Endothelial cell of umbilical vein (primary cell): ENCODE measurements around the gene P2RX1.

Experiments used
- EZH2 ChIP-seq: IDR thresholded peaks from 2 replicates; pipeline ENCODE4 v1.6.1; 2012; ENCODE audit warnings: borderline replicate concordance, low read depth, mild to moderate bottlenecking, moderate library complexity, low read length, inconsistent platforms; ENCODE audit not compliant: severe bottlenecking
- JUN ChIP-seq: IDR thresholded peaks from 2 replicates; pipeline ENCODE4 v1.6.1; 2011; ENCODE audit warnings: borderline replicate concordance, low read depth; ENCODE audit not compliant: insufficient read length, insufficient read depth
- POLR2A ChIP-seq: IDR thresholded peaks from 2 replicates; pipeline ENCODE4 v1.6.1; 2012; ENCODE audit warnings: low read depth, mild to moderate bottlenecking, control low read depth, low read length
- POLR2AphosphoS5 ChIP-seq: IDR thresholded peaks from 2 replicates; pipeline ENCODE4 v1.6.1; 2012; ENCODE audit warnings: low read depth, mild to moderate bottlenecking, control low read depth, low read length, moderate library complexity; ENCODE audit not compliant: insufficient read depth
- TF ChIP-seq, protein P1 (sequence below), 2 donors: IDR thresholded peaks; 1 replicate in 1 of 2; 2 replicates in 1 of 2; pipeline ENCODE4 v1.5.1; 2011; ENCODE audit warnings: low read length in 2 of 2, mild to moderate bottlenecking in 2 of 2, moderate library complexity in 2 of 2, control low read depth in 1 of 2, inconsistent platforms in 1 of 2, low read depth in 1 of 2; ENCODE audit not compliant: insufficient read depth in 1 of 2; ENCODE audit errors: extremely low read depth in 1 of 2

DNA sequence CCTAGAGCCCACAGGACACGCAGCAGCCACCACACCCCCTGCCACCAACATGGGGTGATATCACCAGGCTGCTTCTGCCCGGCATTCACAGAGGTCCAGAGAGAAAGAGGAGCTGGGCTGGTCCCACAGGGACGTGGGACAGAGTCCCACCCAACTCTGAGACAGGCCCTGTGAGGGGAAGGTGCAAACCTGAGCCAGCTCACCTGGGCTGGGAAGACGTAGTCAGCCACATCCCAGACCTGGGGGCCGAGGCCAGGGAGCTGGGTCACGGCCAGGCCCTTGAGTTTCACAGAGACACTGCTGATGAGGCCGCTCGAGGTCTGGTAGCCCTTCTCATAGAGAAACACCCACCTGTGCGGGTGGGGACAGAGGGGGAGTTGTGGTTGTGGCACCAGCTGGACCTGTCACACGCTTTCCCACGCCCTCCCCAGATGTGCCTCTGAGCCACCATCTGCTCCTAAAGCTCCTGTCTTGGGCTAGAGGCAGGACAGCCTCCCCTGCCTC, 11.2 kb downstream of the P2RX1 start:
- TF ChIP-seq, protein P1, sequence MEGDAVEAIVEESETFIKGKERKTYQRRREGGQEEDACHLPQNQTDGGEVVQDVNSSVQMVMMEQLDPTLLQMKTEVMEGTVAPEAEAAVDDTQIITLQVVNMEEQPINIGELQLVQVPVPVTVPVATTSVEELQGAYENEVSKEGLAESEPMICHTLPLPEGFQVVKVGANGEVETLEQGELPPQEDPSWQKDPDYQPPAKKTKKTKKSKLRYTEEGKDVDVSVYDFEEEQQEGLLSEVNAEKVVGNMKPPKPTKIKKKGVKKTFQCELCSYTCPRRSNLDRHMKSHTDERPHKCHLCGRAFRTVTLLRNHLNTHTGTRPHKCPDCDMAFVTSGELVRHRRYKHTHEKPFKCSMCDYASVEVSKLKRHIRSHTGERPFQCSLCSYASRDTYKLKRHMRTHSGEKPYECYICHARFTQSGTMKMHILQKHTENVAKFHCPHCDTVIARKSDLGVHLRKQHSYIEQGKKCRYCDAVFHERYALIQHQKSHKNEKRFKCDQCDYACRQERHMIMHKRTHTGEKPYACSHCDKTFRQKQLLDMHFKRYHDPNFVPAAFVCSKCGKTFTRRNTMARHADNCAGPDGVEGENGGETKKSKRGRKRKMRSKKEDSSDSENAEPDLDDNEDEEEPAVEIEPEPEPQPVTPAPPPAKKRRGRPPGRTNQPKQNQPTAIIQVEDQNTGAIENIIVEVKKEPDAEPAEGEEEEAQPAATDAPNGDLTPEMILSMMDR (IDR thresholded peaks at IDR 0.05; ENCODE audit: extremely low read depth in 1 of 2, insufficient read depth in 1 of 2, low read depth in 1 of 2, low read length in 2 of 2): no peak
- TF ChIP-seq POLR2A (no peak), JUN (no peak), EZH2 (no peak), POLR2AphosphoS5 (no peak)
